Caki2 (cell line): ENCODE results near the gene HOXB7. TPM values are rescaled to one million over a fixed set of nuclear protein-coding genes. Genes with fewer than 3 reads are reported as not detected.
A peak's percentile ranks its signal among the peaks of the same experiment; 100 is the strongest.

Experiments
- DNase-seq: peaks from one replicate; pipeline ENCODE4 v3.0.0-alpha.2; 2015; ENCODE audit warnings: low read depth
- in situ Hi-C: cut with HindIII; loops from 2 replicates; pipeline ENCODE4 v1.10.0; 2016; ENCODE audit warnings: low sequenced_read_pairs, low pct_unique_long_range_greater_than_20kb, mixed read lengths
- total RNA-seq: library from RNA; depleted of rRNA; stranded (reverse); fragments of >200 nt; shearing (Covaris generic); gene quantifications from 2 replicates; pipeline ENCODE4 v1.2.3, GENCODE V29; 2014; ENCODE audit warnings: low replicate concordance; rRNA removed

The HOXB7 gene
- total RNA-seq = 21.5 and 29.0 TPM in 2 replicates

- DNase-seq = peak; percentile 81
- in situ Hi-C loops = no loop called here
Observed at GRCh38 chr17:48610282-48611211, at the start of gene HOXB7. HOXB7 (minus strand) TSS chr17:48611017; CDS start chr17:48610918, 99 bp downstream.

GRCh38 chr17:48655913-48656312 lies 45.1 kb upstream of the HOXB7 start:
- in situ Hi-C loops = no loop called here
- DNase-seq = no peak

GRCh38 chr17:48649741-48650140 lies 38.9 kb upstream of the HOXB7 start:
- in situ Hi-C loops = no loop called here
- no peak for DNase-seq

GRCh38 chr17:48647963-48648245 lies 37.1 kb upstream of the HOXB7 start:
- DNase-seq = no peak
- in situ Hi-C loops = no loop called here

GRCh38 chr17:48647103-48647962 lies 36.5 kb upstream of the HOXB7 start:
- in situ Hi-C loops = no loop called here
- no peak for DNase-seq

- in situ Hi-C loops = no loop called here
- DNase-seq = peak; percentile 77
Observed at GRCh38 chr17:48646183-48647102, 35.6 kb upstream of the HOXB7 start.

- DNase-seq = peak; percentile 12
- in situ Hi-C loops = no loop called here
Observed at GRCh38 chr17:48645639-48646182, 34.9 kb upstream of the HOXB7 start.

GRCh38 chr17:48644910-48645557 lies 34.2 kb upstream of the HOXB7 start:
- no peak for DNase-seq
- in situ Hi-C loops = no loop called here

GRCh38 chr17:48644159-48644558 lies 33.3 kb upstream of the HOXB7 start:
- in situ Hi-C loops = no loop called here
- DNase-seq = no peak

- in situ Hi-C loops = no loop called here
Observed at GRCh38 chr17:48643697-48644012, 32.8 kb upstream of the HOXB7 start.

GRCh38 chr17:48642843-48643696 lies 32.3 kb upstream of the HOXB7 start:
- in situ Hi-C loops = no loop called here

More at GRCh38 chr17:48643697-48644012, 32.8 kb upstream of the HOXB7 start:
- DNase-seq = no peak

GRCh38 chr17:48642059-48642842 lies 31.4 kb upstream of the HOXB7 start:
- in situ Hi-C loops = no loop called here
- DNase-seq = no peak

More at GRCh38 chr17:48642843-48643696, 32.3 kb upstream of the HOXB7 start:
- no peak for DNase-seq

GRCh38 chr17:48641541-48642058 lies 30.8 kb upstream of the HOXB7 start:
- DNase-seq = no peak
- in situ Hi-C loops = no loop called here

GRCh38 chr17:48640858-48641180 lies 30.0 kb upstream of the HOXB7 start:
- in situ Hi-C loops = no loop called here
- no peak for DNase-seq

GRCh38 chr17:48639982-48640857 lies 29.4 kb upstream of the HOXB7 start:
- in situ Hi-C loops = no loop called here
- no peak for DNase-seq
